ENCODE results near the gene TRAK1. TPM values are rescaled to one million over a fixed set of nuclear protein-coding genes. Genes with fewer than 3 reads are reported as not detected.

The TRAK1 gene
- total and polyA plus RNA-seq, 7 donors, result 17.6 to 42.7 (median 31.8) TPM

DNA sequence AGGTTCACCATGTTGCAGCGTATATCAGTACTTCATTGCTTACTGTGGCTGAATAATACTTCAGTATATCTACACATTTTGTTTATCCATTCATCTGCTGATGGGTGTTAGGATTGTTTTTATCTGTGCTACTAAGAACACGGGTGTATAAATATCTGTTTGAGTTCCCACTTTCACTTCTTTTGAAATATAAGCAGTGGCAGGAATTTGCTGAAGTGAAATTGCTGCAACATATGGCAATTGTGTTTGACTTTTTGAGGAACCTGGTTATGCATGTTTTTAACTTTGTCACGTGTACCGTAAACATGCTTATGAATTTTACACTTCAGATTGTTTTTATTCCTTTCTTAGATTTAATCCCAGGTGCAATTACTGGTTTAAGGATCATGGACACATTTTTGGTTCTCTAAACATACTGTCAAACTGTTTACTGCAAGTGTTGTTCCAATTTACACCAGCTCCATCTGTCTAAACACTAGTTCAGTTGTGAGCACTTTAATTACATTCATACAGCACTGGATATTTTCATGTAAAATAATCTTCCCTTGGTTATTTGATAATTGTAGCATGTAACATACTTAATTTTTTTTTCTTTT is 23.1 kb downstream of the TRAK1 start:
- WGBS, 2 donors, result 60 to 73% methylated on average over 4 of the region's 4 CpGs
- Histone ChIP-seq H3K27me3 (no peaks in the 10 kb centered on the region), H3K27ac (no peak overlapping the region), H3K36me3 (no peaks in the 10 kb centered on the region), H3K4me3 (no peak overlapping the region), H3K9me3 (no peaks in the 10 kb centered on the region), H3K4me1 (peaks cover 0 to 38% (median 33%) of the 10 kb centered on the region in 4 donors)
- DNase-seq, result no peak
- intact Hi-C loops (cut with DNase I), result no loop called here
- no peak for TF ChIP-seq POLR2AphosphoS5 (IDR thresholded peaks at IDR 0.05)
- TF ChIP-seq EP300 (IDR thresholded peaks at IDR 0.05), result no peak
- TF ChIP-seq, protein P1, sequence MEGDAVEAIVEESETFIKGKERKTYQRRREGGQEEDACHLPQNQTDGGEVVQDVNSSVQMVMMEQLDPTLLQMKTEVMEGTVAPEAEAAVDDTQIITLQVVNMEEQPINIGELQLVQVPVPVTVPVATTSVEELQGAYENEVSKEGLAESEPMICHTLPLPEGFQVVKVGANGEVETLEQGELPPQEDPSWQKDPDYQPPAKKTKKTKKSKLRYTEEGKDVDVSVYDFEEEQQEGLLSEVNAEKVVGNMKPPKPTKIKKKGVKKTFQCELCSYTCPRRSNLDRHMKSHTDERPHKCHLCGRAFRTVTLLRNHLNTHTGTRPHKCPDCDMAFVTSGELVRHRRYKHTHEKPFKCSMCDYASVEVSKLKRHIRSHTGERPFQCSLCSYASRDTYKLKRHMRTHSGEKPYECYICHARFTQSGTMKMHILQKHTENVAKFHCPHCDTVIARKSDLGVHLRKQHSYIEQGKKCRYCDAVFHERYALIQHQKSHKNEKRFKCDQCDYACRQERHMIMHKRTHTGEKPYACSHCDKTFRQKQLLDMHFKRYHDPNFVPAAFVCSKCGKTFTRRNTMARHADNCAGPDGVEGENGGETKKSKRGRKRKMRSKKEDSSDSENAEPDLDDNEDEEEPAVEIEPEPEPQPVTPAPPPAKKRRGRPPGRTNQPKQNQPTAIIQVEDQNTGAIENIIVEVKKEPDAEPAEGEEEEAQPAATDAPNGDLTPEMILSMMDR (IDR thresholded peaks at IDR 0.05), result no peak
- no peak for TF ChIP-seq POLR2A (IDR thresholded peaks at IDR 0.05)

DNA sequence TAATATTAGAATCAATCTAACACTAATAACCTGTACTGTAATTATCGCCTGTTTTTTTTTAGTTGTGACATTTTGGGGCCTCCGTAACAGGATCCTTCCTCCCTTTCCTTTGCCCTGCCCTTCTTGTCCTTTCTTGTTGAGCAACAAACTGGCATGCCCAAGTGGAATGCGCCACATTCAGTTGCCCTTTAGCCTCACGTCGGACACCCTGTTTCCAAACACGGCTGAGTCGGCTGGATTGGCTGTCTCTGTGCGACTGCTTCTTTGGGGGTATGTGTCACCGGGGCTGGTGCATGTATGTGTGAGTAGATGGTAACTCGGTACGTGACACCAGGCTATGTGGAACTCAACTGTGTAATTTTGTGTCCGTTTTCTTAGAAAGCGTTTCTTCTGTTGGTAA is 24.1 kb downstream of the TRAK1 start:
- no peak overlapping the region for H3K4me3 ChIP-seq
- no peaks in the 10 kb centered on the region for H3K27me3 ChIP-seq
- no peak for DNase-seq
- no peak overlapping the region for H3K27ac ChIP-seq
- H3K9me3 ChIP-seq, result no peaks in the 10 kb centered on the region
- H3K4me1 ChIP-seq, result peaks cover 0 to 47% (median 42%) of the 10 kb centered on the region in 4 donors
- no peaks in the 10 kb centered on the region for H3K36me3 ChIP-seq
- intact Hi-C loops (cut with DNase I), result loop anchor here (5.0 kb wide), 1 partner anchor 77 kb away; no protein-coding TSS in a partner anchor
- TF ChIP-seq EP300 (IDR thresholded peaks at IDR 0.05) (no peak), POLR2A (IDR thresholded peaks at IDR 0.05) (no peak), POLR2AphosphoS5 (IDR thresholded peaks at IDR 0.05) (no peak)
- TF ChIP-seq, protein P1 (IDR thresholded peaks at IDR 0.05), result no peak
- WGBS, 2 donors, result 78 to 93% methylated on average over 13 of the region's 13 CpGs

DNA sequence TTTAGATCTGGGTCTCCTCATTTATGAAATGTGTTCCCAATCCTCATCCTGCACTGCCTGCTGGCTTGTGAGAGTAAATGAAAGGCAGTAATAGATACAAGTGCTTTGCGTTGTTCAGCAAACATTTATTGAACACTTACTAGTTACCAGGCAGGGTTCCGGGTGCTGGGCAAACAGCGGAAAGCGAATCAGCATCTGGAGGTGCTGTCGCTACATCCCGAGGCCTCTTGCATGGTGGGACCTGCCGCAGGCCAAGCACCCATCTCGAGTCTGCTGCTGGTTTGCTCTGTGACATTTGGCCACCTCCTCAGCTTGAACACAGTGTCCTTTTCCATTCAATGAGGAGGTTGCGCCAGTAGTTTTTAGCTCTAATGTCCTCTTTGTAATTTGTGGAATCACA is 24.8 kb downstream of the TRAK1 start:
- 95 to 96% methylated on average over 9 of the region's 9 CpGs for WGBS, 2 donors
- no peaks in the 10 kb centered on the region for H3K27me3 ChIP-seq
- TF ChIP-seq POLR2AphosphoS5 (IDR thresholded peaks at IDR 0.05) (no peak), POLR2A (IDR thresholded peaks at IDR 0.05) (no peak)
- TF ChIP-seq, protein P1 (IDR thresholded peaks at IDR 0.05), result no peak
- H3K4me1 ChIP-seq, result peaks cover 0 to 49% (median 47%) of the 10 kb centered on the region in 4 donors
- H3K36me3 ChIP-seq, result no peaks in the 10 kb centered on the region
- H3K27ac ChIP-seq, result no peak overlapping the region
- DNase-seq, result no peak
- no peak overlapping the region for H3K4me3 ChIP-seq
- intact Hi-C loops (cut with DNase I), result loop anchor here (5.0 kb wide), 1 partner anchor 76 kb away; no protein-coding TSS in a partner anchor
- H3K9me3 ChIP-seq, result no peaks in the 10 kb centered on the region

DNA sequence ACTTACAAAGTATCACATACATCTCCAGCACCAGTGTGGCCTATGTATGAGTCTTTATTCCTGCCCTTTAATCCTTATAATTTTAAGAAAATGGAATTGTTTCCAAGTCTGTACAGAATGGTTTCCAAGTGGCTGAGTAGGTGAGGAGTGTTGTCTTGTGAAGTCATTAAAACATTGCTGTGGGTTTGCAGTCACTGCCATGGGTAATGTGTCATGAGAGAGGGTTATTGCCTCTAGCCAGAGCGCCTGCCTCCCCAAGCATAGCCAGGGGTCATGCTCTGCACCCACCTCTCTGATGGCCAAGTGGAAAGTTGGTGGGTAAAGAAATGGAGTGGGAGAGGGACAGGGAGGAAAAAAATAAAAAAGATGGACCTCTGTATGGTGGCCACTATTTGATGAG is 25.3 kb downstream of the TRAK1 start:
- WGBS, 2 donors, result 95 to 100% methylated on average over 1 of the region's 1 CpG

More for the DNA sequence above, 25.3 kb downstream of the TRAK1 start:
- H3K9me3 ChIP-seq, result no peaks in the 10 kb centered on the region
- no peaks in the 10 kb centered on the region for H3K27me3 ChIP-seq
- TF ChIP-seq POLR2AphosphoS5 (IDR thresholded peaks at IDR 0.05) (no peak), EP300 (IDR thresholded peaks at IDR 0.05) (no peak), POLR2A (IDR thresholded peaks at IDR 0.05) (no peak)
- TF ChIP-seq, protein P1 (IDR thresholded peaks at IDR 0.05), result no peak
- H3K4me1 ChIP-seq, result peaks cover 0 to 51% (median 47%) of the 10 kb centered on the region in 4 donors
- DNase-seq, result no peak
- H3K27ac ChIP-seq, result no peak overlapping the region
- H3K4me3 ChIP-seq, result no peak overlapping the region
- no peaks in the 10 kb centered on the region for H3K36me3 ChIP-seq
- intact Hi-C loops (cut with DNase I), result loop anchor here (5.0 kb wide), 1 partner anchor 76 kb away; no protein-coding TSS in a partner anchor
